ENCODE measurements around the gene RPL36.
"Not testable (repeated sequence)": the region's sequence is repeated elsewhere in the genome, so short reads cannot be mapped to it uniquely, and the experiment has no call there.

RPL36 gene

DNA sequence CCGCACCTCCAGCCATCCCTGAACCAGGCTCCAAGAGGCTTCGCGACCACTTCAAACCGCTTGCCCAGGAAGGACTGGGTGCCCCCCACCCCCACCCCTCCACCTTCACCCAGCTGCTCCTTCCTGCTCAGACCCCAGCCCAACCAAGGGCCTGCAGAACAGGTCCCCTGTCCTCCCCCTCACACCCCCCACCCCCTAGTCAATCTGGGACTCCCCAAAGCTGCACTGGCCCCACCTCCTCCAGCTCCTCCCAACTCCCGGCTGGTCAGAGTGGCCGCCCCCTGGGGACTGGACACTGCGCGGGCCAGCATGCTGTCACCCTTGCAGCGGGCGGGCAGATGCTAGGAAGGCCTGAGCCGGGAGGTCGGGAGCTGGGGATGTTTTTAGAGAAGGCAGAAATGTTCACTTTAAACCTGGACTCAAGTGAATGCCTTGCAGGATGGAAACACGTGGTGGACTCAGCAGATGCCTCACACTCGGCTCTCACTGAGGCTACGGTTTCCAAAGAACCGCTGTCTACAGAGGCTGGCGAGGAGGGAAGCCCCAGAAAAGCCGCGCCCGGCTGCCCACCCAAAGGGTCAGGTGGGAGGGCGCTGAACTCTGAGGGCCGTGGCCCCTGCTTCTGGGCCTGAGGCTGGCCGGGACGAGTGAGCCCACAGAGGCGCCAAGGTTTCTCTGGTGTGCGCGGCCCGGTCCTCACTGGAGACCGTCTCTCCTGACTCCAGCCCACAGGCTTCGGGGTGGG lies 8.0 kb downstream of the RPL36 start:
- no peaks in the 10 kb centered on the region for H3K27me3 ChIP-seq (ENCODE audit: control insufficient read depth, insufficient read depth, low read length)
- H3K4me1 ChIP-seq (ENCODE audit: control insufficient read depth, insufficient read depth, low read length) = no peaks in the 10 kb centered on the region
- peak overlapping the region; percentile 61 for H3K27ac ChIP-seq (ENCODE audit: low read depth, low read length)
- peaks cover 79% of the 10 kb centered on the region for H3K36me3 ChIP-seq (ENCODE audit: control insufficient read depth, insufficient read depth, low read length)
- H3K9ac ChIP-seq (ENCODE audit: low read depth, low read length) = no peak overlapping the region
- H3K4me3 ChIP-seq (ENCODE audit: low read depth, low read length) = no peak overlapping the region
- no peaks in the 10 kb centered on the region for H3K9me3 ChIP-seq (ENCODE audit: control insufficient read depth, insufficient read depth, low read length)

DNA sequence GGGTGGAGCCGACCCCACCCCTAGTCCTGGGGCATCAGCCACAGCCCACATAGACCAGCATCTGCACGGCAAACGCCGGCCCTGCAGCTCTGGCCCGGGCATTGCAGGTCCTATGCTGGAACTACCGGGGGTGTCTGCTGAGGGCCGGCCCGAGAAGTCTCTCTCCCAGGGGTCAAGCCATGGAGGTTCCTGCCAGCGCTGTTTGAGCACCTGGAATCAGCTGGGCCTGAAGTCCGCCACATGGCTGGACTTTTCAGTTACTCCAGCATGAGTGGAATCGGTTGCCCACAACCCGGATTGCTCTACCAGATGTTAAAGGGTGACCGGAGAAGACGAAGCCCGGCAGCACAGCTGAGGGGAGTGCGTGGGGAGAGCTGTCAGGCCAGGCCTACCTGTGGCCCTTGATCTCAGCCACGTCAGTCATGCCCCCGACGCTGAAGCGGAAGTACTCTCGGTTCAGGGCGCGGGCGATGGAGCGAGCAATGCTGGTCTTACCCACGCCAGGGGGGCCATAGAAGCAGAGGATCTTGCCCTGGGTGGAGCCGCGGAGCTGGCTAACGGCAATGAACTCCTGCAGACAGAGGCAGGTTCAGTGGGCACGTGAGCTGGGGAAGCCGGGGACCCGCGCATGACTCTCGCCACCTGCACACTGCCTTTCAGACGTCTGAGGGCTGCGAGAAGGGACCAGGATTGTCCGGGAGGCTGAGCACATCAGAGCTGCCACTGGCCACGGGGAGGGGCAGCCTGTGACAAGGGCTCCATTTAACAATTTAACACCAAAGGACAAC lies 8.7 kb downstream of the RPL36 start:
- Histone ChIP-seq H3K9ac (ENCODE audit: low read depth, low read length) (no peak overlapping the region), H3K27ac (ENCODE audit: low read depth, low read length) (no peak overlapping the region), H3K4me3 (ENCODE audit: low read depth, low read length) (no peak overlapping the region), H3K36me3 (ENCODE audit: control insufficient read depth, insufficient read depth, low read length) (peaks cover 79% of the 10 kb centered on the region), H3K4me1 (ENCODE audit: control insufficient read depth, insufficient read depth, low read length) (no peaks in the 10 kb centered on the region), H3K9me3 (ENCODE audit: control insufficient read depth, insufficient read depth, low read length) (no peaks in the 10 kb centered on the region; the same call in 1 of the 2 replicates), H3K27me3 (ENCODE audit: control insufficient read depth, insufficient read depth, low read length) (no peaks in the 10 kb centered on the region)

DNA sequence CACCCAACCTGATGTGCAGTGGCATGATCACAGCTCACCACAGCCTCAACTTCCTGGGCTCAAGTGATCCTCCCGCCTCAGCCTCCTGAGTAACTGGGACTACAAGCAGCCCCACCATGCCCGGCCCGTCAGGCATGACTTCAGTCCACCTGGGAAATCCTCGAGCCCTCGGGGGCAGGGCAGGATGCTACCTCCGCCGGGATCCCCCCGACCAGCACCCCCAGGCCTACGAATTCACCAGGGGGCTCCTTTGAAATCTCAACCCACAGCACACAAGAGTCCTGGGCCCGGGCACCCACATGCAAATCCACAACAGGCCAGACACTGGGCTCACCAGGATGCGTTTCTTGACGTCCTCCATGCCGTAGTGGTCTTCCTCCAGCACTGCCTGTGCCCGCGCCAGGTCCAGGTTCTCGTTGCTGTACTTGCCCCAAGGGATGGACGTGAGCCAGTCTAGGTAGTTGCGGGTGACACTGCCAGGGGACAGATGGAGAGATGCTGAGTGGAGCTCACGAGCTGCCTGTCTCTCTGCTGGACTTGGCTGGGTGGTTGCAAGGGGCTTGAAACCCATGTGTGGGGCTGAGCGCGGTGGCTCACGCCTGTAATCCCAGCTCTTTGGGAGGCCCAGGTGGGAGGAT lies 10.5 kb downstream of the RPL36 start:
- H3K9me3 ChIP-seq (ENCODE audit: control insufficient read depth, insufficient read depth, low read length) = no peaks in the 10 kb centered on the region; the same call in 1 of the 2 replicates
- H3K27ac ChIP-seq (ENCODE audit: low read depth, low read length) = no peak overlapping the region
- H3K4me3 ChIP-seq (ENCODE audit: low read depth, low read length) = no peak overlapping the region
- no peaks in the 10 kb centered on the region for H3K4me1 ChIP-seq (ENCODE audit: control insufficient read depth, insufficient read depth, low read length)
- H3K9ac ChIP-seq (ENCODE audit: low read depth, low read length) = no peak overlapping the region
- no peaks in the 10 kb centered on the region for H3K27me3 ChIP-seq (ENCODE audit: control insufficient read depth, insufficient read depth, low read length)
- H3K36me3 ChIP-seq (ENCODE audit: control insufficient read depth, insufficient read depth, low read length) = peaks cover 79% of the 10 kb centered on the region

DNA sequence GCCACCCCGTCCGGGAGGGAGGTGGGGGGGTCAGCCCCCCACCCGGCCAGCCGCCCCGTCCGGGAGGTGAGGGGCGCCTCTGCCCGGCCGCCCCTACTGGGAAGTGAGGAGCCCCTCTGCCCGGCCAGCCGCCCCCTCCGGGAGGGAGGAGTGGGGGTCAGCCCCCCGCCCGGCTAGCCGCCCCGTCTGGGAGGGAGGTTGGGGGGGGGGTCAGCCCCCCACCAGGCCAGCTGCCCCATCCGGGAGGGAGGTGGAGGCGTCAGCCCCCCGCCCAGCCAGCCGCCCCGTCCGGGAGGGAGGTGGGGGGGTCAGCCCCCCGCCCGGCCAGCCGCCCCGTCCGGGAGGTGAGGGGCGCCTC lies 11.9 kb downstream of the RPL36 start:
- peaks cover 80% of the 10 kb centered on the region for H3K36me3 ChIP-seq (ENCODE audit: control insufficient read depth, insufficient read depth, low read length)
- not testable (repeated sequence) for H3K4me1 ChIP-seq (ENCODE audit: control insufficient read depth, insufficient read depth, low read length); H3K9me3 ChIP-seq (ENCODE audit: control insufficient read depth, insufficient read depth, low read length); H3K9ac ChIP-seq (ENCODE audit: low read depth, low read length); H3K4me3 ChIP-seq (ENCODE audit: low read depth, low read length); H3K27me3 ChIP-seq (ENCODE audit: control insufficient read depth, insufficient read depth, low read length); H3K27ac ChIP-seq (ENCODE audit: low read depth, low read length)

DNA sequence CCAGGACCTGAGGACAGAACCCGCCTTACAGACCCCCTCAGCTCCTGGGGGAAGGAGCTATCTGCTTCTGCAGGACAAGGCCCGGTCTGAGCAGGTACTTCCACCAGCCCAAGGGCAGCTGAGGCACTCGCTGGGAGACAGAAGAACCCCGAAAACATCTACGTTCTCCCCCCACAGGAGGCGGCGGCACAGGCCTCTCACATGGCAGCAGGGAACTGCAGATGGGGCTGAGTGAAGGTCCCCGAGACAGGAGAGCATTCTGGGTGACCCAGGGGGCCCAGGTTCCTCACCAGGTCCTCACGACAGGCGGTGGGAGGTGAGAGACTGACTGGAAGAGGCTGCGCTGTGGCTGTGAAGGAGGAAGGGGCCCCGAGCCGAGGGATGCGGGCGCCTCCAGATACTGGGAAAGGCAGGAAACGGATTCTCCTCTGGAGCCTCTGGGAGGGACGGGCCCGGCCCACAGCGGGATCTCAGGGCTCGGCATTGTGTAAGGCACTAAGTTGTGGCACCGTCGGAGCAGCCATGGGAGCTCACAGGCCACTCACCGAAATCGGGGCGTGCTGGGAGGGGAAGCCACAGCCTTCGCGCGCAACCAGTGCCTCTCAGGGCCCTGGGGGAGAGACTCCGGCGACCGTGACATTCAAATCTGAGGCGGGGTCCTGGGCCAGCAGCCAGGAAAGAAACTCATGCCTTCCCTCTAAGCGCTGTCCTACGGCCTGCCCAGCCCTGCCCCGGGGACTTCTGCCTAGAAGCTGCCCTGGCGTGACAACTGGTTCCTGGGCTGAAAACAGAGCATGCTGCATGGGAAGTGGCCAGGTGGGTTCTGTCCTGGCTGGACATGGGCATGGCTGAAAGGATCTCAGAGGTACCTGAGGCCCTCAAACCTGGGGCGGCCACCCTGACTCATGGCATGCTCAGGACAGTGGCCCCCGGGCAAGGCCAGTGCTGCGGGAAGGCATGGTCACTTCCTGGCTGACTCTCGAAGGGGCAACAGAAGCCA lies 14.0 kb downstream of the RPL36 start:
- no peaks in the 10 kb centered on the region for H3K4me1 ChIP-seq (ENCODE audit: control insufficient read depth, insufficient read depth, low read length)
- no peak overlapping the region for H3K9ac ChIP-seq (ENCODE audit: low read depth, low read length)
- H3K27me3 ChIP-seq (ENCODE audit: control insufficient read depth, insufficient read depth, low read length) = no peaks in the 10 kb centered on the region
- H3K4me3 ChIP-seq (ENCODE audit: low read depth, low read length) = no peak overlapping the region
- no peaks in the 10 kb centered on the region; the same call in 1 of the 2 replicates for H3K9me3 ChIP-seq (ENCODE audit: control insufficient read depth, insufficient read depth, low read length)
- peaks cover 82% of the 10 kb centered on the region for H3K36me3 ChIP-seq (ENCODE audit: control insufficient read depth, insufficient read depth, low read length)
- H3K27ac ChIP-seq (ENCODE audit: low read depth, low read length) = no peak overlapping the region

DNA sequence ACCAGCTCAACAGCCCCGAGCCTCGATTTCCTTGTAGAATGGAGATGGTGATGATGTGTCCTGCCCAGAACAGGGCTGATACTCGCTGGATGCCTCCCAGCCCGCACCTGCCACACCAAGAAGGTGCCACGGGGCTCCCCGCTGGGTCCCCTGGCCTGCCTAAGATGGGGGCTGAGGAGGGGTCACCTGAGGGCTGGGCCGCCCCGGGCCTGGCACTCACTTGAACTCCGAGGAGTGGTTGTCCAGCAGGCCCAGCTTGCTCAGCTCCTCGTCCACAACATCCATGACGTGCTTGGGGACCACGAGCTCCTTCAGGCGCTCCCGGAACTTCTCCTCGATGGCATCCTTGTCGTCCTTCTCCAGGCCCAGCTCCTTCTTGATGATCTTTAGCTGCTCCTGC lies 15.5 kb downstream of the RPL36 start:
- Histone ChIP-seq H3K9ac (ENCODE audit: low read depth, low read length) (no peak overlapping the region), H3K4me3 (ENCODE audit: low read depth, low read length) (no peak overlapping the region), H3K9me3 (ENCODE audit: control insufficient read depth, insufficient read depth, low read length) (no peaks in the 10 kb centered on the region; the same call in 1 of the 2 replicates), H3K27me3 (ENCODE audit: control insufficient read depth, insufficient read depth, low read length) (no peaks in the 10 kb centered on the region), H3K27ac (ENCODE audit: low read depth, low read length) (no peak overlapping the region), H3K36me3 (ENCODE audit: control insufficient read depth, insufficient read depth, low read length) (peaks cover 76% of the 10 kb centered on the region), H3K4me1 (ENCODE audit: control insufficient read depth, insufficient read depth, low read length) (no peaks in the 10 kb centered on the region)

DNA sequence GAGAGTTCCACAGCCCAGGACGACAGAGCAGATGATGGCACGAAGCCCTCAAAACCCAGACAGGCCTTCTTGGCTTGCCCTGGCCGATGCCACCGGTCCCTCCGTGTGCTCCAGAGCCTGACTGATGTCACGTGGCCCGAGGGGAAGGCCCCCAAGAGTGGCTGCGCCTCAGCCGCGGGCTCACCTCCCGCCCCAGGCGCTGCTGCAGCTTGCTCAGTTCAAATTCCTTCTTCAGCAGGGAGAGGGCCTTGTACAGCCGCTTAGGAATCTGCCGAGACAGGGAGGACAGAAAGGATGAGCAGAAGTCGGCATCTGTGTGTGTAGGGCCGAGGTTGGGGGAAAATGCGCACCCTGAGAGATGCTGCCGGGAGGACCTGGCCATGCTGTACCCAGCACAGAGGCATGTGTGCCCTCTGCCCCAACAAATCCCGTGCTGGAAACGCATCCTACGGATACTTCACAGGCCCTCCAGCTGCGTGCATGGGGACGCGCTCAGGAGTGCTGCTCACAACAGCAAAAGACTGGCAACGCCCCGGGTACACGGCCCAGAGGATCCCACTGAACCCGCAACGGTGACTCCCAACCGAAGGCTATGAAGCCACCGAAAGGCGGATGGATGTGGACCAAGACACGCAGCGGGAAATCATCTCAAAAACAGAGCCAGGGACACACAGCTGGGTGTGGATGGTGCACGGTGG lies 16.9 kb downstream of the RPL36 start:
- no peaks in the 10 kb centered on the region for H3K27me3 ChIP-seq (ENCODE audit: control insufficient read depth, insufficient read depth, low read length)
- no peaks in the 10 kb centered on the region; the same call in 1 of the 2 replicates for H3K9me3 ChIP-seq (ENCODE audit: control insufficient read depth, insufficient read depth, low read length)
- no peak overlapping the region for H3K4me3 ChIP-seq (ENCODE audit: low read depth, low read length)
- H3K4me1 ChIP-seq (ENCODE audit: control insufficient read depth, insufficient read depth, low read length) = no peaks in the 10 kb centered on the region
- no peak overlapping the region for H3K9ac ChIP-seq (ENCODE audit: low read depth, low read length)
- peaks cover 82% of the 10 kb centered on the region for H3K36me3 ChIP-seq (ENCODE audit: control insufficient read depth, insufficient read depth, low read length)
- H3K27ac ChIP-seq (ENCODE audit: low read depth, low read length) = no peak overlapping the region

DNA sequence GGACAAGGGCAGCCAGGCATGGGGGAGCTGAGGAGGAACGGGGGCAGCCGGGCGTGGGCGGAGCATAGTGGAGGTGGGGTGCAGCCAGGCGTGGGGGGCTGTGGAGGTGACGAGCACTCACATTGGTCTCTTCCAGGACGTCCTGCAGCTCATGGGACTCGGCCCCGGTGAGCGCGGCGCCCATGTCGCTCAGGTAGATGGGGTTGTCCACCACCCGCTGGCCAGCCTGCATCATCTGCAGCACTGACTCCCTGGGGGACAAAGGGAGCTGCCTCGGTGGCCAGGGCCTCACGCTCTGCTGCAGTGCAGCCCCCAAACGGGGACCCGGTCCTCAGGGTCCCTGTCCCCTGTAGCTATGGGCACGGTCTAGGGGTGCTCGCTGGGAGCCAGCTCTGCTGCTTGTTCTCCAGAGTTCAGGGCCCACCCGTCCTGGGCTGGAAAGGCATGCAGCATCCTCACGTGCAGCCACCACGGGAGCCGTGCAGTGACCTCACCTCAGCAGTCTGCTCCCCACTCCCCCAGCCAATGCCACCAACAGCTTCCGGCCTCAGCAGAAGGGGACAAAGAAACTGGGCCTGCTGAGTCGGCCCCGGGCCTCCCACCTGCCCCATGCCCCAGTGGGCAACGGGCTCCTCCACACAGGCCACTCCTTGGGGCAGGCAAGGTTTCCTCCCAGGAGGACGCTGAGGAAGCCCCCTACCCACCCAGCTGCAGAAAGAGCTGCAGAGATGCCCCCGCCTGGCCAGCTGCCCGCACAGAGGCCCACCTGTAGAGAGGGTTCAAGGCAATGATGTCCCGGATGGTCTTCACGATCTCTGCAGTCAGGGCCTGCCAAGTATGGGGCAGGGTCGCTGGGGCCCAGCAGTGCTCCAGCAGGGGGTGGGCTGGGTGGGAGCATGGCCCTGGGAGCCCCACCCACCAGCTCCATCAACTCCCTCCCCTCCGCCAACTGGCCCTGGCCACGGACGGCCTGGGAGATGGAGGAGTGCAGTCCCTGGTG lies 17.8 kb downstream of the RPL36 start:
- H3K9ac ChIP-seq (ENCODE audit: low read depth, low read length) = no peak overlapping the region
- no peaks in the 10 kb centered on the region for H3K4me1 ChIP-seq (ENCODE audit: control insufficient read depth, insufficient read depth, low read length)
- peaks cover 90% of the 10 kb centered on the region for H3K36me3 ChIP-seq (ENCODE audit: control insufficient read depth, insufficient read depth, low read length)
- H3K27ac ChIP-seq (ENCODE audit: low read depth, low read length) = no peak overlapping the region
- H3K27me3 ChIP-seq (ENCODE audit: control insufficient read depth, insufficient read depth, low read length) = no peaks in the 10 kb centered on the region
- no peak overlapping the region for H3K4me3 ChIP-seq (ENCODE audit: low read depth, low read length)
- no peaks in the 10 kb centered on the region; the same call in 1 of the 2 replicates for H3K9me3 ChIP-seq (ENCODE audit: control insufficient read depth, insufficient read depth, low read length)

DNA sequence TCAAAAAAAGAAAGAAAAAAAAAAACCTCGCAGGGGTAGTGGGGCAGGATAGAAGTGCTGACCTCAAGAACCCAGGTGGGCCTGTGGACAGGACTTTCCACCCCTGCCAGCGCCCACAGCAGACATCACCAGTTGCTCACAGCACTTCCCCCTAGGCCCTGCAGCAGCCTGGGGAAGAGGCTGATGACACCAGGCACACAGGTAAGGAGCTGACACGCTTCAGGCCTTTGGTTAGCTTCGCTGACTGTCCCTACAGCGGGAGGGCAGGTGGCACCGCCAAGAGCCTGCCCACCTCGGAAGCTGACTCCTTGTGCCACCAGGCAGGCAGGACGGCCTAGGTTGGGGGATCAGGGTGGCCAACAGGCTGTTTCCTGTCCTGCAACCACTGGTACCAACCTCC lies 20.9 kb downstream of the RPL36 start:
- peaks cover 82% of the 10 kb centered on the region for H3K36me3 ChIP-seq (ENCODE audit: control insufficient read depth, insufficient read depth, low read length)
- H3K4me3 ChIP-seq (ENCODE audit: low read depth, low read length) = no peak overlapping the region
- no peak overlapping the region for H3K9ac ChIP-seq (ENCODE audit: low read depth, low read length)
- no peaks in the 10 kb centered on the region for H3K9me3 ChIP-seq (ENCODE audit: control insufficient read depth, insufficient read depth, low read length)
- no peaks in the 10 kb centered on the region for H3K4me1 ChIP-seq (ENCODE audit: control insufficient read depth, insufficient read depth, low read length)
- H3K27me3 ChIP-seq (ENCODE audit: control insufficient read depth, insufficient read depth, low read length) = no peaks in the 10 kb centered on the region
- H3K27ac ChIP-seq (ENCODE audit: low read depth, low read length) = no peak overlapping the region
